Activated B cell treated with CpG ODN at 0.5 μM for 24 hours (primary cell): Measurements from ENCODE around the gene GIGYF1. TPM values are rescaled to one million over a fixed set of nuclear protein-coding genes. Genes with fewer than 3 reads are reported as not detected.
"Not testable (repeated sequence)": the region's sequence is repeated elsewhere in the genome, so short reads cannot be mapped to it uniquely, and the experiment has no call there.

Experiments
- ATAC-seq: fragments of 200-7000 bp; cut with Tn5 transposase; one replicate; pipeline ENCODE4 v1.10.0; 2021; ENCODE audit warnings: low read depth, mild to moderate bottlenecking, moderate library complexity
- CTCF ChIA-PET: fragments of 350-600 bp; sonication (Branson Sonifier 250); formaldehyde crosslinking; loops from one replicate; lab custom pipeline; 2021; ENCODE audit warnings: antibody characterized with exemption; lab: Charles Lee
- POLR2A ChIA-PET: fragments of 350-600 bp; sonication (Branson Sonifier 250); formaldehyde crosslinking; loops from one replicate; lab custom pipeline; 2021; ENCODE audit warnings: antibody characterized with exemption; lab: Charles Lee
- DNase-seq: peaks from one replicate; pipeline ENCODE4 v3.0.0; 2022
- H3K27ac Mint-ChIP-seq: one replicate; pipeline ENCODE4 v1.8.0; 2020; ENCODE audit warnings: mixed read lengths
- H3K27me3 Mint-ChIP-seq: one replicate; pipeline ENCODE4 v1.8.0; 2021; ENCODE audit warnings: mixed read lengths
- H3K36me3 Mint-ChIP-seq: one replicate; pipeline ENCODE4 v1.8.0; 2021; ENCODE audit warnings: low read depth, mixed read lengths
- H3K4me1 Mint-ChIP-seq: one replicate; pipeline ENCODE4 v1.8.0; 2021; ENCODE audit warnings: mixed read lengths
- H3K4me3 Mint-ChIP-seq: one replicate; pipeline ENCODE4 v1.8.0; 2020; ENCODE audit warnings: mild to moderate bottlenecking, mixed read lengths
- H3K9me3 Mint-ChIP-seq: one replicate; pipeline ENCODE4 v1.8.0; 2020; ENCODE audit warnings: mixed read lengths
- CTCF ChIP-seq: fragments of 200-600 bp; IDR thresholded peaks from one replicate; pipeline ENCODE4 v1.8.0; 2022; ENCODE audit warnings: antibody characterized with exemption, mild to moderate bottlenecking
- intact Hi-C: fragments of 100-400 bp; cut with micrococcal nuclease; formaldehyde crosslinking; loops from one replicate; pipeline ENCODE4 v1.15.1; 2024
- total RNA-seq: library from RNA; stranded (reverse); gene quantifications from 2 replicates; pipeline ENCODE4 v1.2.3, GENCODE V29; 2022

GIGYF1 gene
- total RNA-seq, 1 donor from 2014 or later: 76.6 TPM

GRCh38 chr7:100731937-100732636 lies 38.0 kb upstream of the GIGYF1 start:
- ChIA-PET POLR2A (interaction anchor here (0.6 to 0.8 kb wide), 3 partner anchors 27 to 1125 kb away, joined by 3 to 4 read pairs (median 4); partner anchors contain the start of gene POP7), CTCF (no interaction called here)
- Mint-ChIP-seq H3K4me1 (peaks cover 14% of the 10 kb centered on the region), H3K27ac (no peak overlapping the region), H3K9me3 (no peaks in the 10 kb centered on the region), H3K27me3 (peaks cover 12% of the 10 kb centered on the region), H3K36me3 (no peaks in the 10 kb centered on the region), H3K4me3 (no peak overlapping the region)
- intact Hi-C loops: no loop called here
- TF ChIP-seq CTCF: no peak
- DNase-seq: no peak
- peak; percentile 37 for ATAC-seq

DNA sequence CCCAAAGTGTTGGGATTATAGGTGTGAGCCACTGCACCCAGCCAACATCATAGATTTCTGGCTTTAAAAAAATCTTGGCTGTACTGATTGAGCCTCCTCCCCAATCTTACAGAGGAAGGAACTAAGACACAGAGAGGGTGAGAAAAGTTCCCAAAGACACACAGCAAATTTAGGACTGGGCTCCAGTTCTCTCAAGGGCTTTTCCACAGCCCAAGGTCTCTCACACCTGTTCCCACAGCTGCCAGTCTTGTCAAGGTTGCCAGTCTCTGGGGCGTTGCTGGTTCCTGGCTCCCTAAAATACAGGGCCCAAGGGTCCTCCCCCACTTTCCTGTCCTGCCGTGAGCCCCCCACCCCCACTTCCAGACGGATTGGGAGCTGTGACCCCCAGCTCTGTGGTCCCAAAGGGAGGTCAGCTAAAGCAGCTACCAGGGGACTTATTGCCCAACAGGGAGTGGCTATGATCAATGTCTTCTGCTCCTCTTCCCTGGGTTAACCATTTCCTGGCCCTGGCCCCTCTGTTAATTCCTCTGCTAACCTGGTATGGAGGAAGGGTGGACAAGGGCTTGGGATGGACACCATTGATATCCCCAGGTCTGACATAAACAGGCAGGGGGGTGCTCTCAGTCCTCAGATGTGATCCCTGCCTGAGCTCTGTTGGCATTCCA lies 36.2 kb upstream of the GIGYF1 start:
- Mint-ChIP-seq H3K27ac (no peak overlapping the region), H3K4me3 (no peak overlapping the region), H3K4me1 (peaks cover 14% of the 10 kb centered on the region), H3K27me3 (peaks cover 12% of the 10 kb centered on the region), H3K36me3 (no peaks in the 10 kb centered on the region), H3K9me3 (no peaks in the 10 kb centered on the region)
- ChIA-PET POLR2A (interaction anchor here (0.6 kb wide), 1 partner anchor 97 kb away, joined by 8 read pairs; no protein-coding TSS in a partner anchor), CTCF (interaction anchor here (0.7 kb wide), 1 partner anchor 122 kb away, joined by 3 read pairs; no protein-coding TSS in a partner anchor)
- ATAC-seq (no peak), DNase-seq (no peak)
- intact Hi-C loops: no loop called here
- TF ChIP-seq CTCF: no peak

GRCh38 chr7:100728196-100728595 lies 34.1 kb upstream of the GIGYF1 start:
- ChIA-PET POLR2A (no interaction called here), CTCF (no interaction called here)
- H3K4me3 Mint-ChIP-seq: no peak overlapping the region
- no peak for DNase-seq
- ATAC-seq: no peak
- no peaks in the 10 kb centered on the region for H3K9me3 Mint-ChIP-seq
- no peaks in the 10 kb centered on the region for H3K36me3 Mint-ChIP-seq
- peaks cover 13% of the 10 kb centered on the region for H3K27me3 Mint-ChIP-seq
- intact Hi-C loops: no loop called here
- peaks cover 14% of the 10 kb centered on the region for H3K4me1 Mint-ChIP-seq
- no peak overlapping the region for H3K27ac Mint-ChIP-seq
- no peak for TF ChIP-seq CTCF

DNA sequence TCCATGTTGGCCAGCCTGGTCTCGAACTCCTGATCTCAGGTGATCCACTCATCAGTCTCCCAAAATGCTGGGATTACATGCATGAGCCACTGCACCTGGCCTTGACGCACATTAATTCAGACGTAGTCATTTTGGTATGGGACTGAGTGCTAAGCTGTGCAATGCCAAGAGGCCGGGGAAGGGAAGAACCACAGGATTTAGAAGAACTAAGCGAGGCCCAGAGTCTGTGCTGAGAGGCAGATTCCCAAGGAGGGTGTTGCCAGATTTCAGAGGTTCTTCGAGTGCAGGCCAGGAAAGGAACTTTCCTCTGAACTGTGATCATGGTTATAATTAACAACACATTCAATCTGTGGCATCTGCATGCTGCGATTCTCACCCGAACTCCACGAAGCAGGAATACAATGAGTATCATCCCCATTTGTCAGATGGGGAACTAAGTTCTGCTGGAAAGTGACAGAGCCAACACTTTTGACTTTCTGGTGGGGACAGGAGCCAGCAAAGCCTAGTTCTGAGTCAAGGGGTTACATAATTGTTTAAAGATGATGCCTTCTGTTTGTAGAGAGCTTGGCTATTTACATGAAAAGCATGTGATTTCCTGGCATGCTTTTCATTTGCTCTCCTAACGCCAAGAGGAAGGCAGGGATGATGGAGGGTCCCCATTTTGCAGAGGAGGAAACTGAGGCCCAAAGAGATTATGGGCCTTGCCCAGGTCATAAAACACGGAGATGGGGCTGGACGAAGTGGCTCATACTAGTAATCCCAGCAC lies 33.1 kb upstream of the GIGYF1 start:
- H3K27ac Mint-ChIP-seq: no peak overlapping the region
- H3K36me3 Mint-ChIP-seq: no peaks in the 10 kb centered on the region
- no peaks in the 10 kb centered on the region for H3K9me3 Mint-ChIP-seq
- H3K4me3 Mint-ChIP-seq: no peak overlapping the region
- POLR2A ChIA-PET: no interaction called here
- intact Hi-C loops: no loop called here
- H3K27me3 Mint-ChIP-seq: peaks cover 19% of the 10 kb centered on the region
- DNase-seq (no peak), ATAC-seq (no peak)
- peaks cover 5% of the 10 kb centered on the region for H3K4me1 Mint-ChIP-seq
- CTCF ChIA-PET: interaction anchor here (2.7 to 3.0 kb wide), 2 partner anchors 21 to 168 kb away, joined by 7 to 19 read pairs; partner anchors contain the start of gene POP7
- TF ChIP-seq CTCF: no peak

GRCh38 chr7:100724364-100724763 lies 30.3 kb upstream of the GIGYF1 start:
- H3K4me1 Mint-ChIP-seq, intact Hi-C loops, ATAC-seq, H3K4me3 Mint-ChIP-seq, H3K27ac Mint-ChIP-seq, H3K9me3 Mint-ChIP-seq, H3K36me3 Mint-ChIP-seq, DNase-seq: not testable (repeated sequence)
- ChIA-PET CTCF (interaction anchor here (0.7 to 3.0 kb wide), 5 partner anchors 9 to 267 kb away, joined by 3 to 19 read pairs (median 3); partner anchors contain the start of genes POP7 and ZAN), POLR2A (interaction anchor here (0.7 kb wide), 1 partner anchor 25 kb away, joined by 3 read pairs; no protein-coding TSS in a partner anchor)
- H3K27me3 Mint-ChIP-seq: peaks cover 38% of the 10 kb centered on the region
